ENCODE measurements around the gene DCP1B.

GRCh38 chr12:1920971-1921370 lies 83.3 kb downstream of the DCP1B start:
- TF ChIP-seq EZH2 (IDR thresholded peaks at IDR 0.05; ENCODE audit: borderline replicate concordance, insufficient read depth, low read length, poor library complexity, severe bottlenecking) (no peak), EP300 (conservative IDR thresholded peaks at IDR 0.05; ENCODE audit: poor library complexity, severe bottlenecking) (no peak), TAF1 (IDR thresholded peaks at IDR 0.05; ENCODE audit: low read depth) (no peak), POLR2AphosphoS5 (IDR thresholded peaks at IDR 0.05) (no peak), CTCF (IDR thresholded peaks at IDR 0.05; ENCODE audit: poor library complexity, severe bottlenecking) (no peak), SMC3 (conservative IDR thresholded peaks at IDR 0.05; ENCODE audit: poor library complexity) (no peak), MXI1 (conservative IDR thresholded peaks at IDR 0.05; ENCODE audit: poor library complexity, severe bottlenecking) (no peak)

Data from neural cell (in vitro differentiated cells).